HG02981 (cell line): ENCODE results near the gene ATP2B2.

Experiments used
- ATAC-seq: cut with Tn5 transposase; IDR thresholded peaks from one replicate; pipeline ENCODE4 v1.9.1; 2021; ENCODE audit warnings: mild to moderate bottlenecking, moderate library complexity; ENCODE audit not compliant: unreplicated experiment

The ATP2B2 gene

DNA sequence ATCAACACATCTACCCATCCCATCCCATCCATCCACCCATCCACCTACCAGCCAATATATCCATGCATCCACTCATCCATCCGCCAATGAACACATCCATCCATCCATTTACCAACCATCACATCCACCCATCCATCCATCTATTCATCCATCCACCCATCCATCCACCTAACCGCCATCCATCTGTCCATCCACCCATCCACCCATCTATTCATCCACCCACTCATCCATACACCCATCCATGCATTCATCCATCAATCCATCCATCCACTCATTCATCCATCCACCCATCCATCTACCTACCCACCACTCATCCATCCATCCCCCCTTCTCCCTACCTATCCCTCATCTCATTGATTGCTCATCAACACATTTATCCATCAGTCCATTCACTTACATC is 136.9 kb downstream of the ATP2B2 start:
- ATAC-seq = no peak

DNA sequence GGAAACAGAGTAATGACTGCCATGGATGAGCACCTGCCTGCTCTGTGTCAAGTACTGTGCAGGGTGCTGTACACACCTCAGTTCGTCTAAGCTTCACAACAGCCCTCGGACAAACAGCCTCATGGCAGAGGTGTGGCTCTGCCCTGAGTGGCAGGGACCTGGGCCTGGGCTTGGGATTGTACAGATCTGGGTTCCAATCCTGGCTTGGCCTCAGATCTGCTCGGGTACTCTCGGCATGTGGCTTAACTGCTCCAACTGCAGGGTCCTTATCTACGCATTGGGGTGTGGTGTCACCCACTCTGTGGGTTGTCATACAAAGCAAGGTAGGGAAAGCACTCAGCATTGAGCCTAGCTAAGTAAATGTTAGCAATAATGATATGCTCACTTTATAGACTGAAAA is 137.9 kb downstream of the ATP2B2 start:
- ATAC-seq = no peak

DNA sequence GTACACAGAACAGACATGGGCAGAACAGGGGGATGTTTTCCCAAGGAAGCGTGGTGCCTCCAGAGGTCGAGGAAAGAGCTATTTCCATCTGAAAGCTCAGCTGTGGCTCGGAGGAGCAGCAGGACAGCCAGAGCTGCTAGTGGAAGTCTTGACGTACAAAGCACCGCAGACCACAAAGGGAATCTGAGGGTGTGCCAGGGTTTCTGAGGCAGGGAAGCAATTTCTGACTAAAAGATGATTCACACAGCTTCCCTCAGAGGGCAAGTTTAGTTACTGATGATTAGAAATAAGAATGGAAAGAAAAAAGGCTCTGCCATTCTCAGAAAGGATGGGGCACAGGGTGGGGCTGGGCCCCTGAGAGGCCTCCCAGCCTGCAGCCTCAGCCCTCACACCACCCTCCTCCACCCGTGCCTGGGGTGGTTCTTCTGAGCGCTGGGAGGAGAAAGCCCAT is 138.7 kb downstream of the ATP2B2 start:
- no peak for ATAC-seq

DNA sequence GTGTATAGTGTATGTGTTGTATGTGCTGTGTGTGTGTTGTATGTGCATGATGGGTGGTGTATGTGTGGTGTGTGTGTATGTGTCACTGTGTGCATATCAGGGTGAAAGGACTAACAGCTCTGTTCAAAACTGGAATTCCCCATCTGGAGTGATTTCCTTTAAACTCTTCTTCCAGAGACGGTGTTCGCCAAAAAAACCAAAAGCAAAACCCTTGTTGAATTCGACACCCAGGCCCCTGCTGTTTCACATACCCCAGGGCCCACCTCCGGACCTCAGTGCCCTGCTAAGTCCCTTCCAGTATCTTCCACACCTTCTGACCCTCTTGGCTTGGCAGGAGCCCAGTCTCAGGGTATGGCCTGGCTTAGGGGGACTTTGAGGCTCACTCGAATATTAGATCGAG is 139.6 kb downstream of the ATP2B2 start:
- no peak for ATAC-seq

DNA sequence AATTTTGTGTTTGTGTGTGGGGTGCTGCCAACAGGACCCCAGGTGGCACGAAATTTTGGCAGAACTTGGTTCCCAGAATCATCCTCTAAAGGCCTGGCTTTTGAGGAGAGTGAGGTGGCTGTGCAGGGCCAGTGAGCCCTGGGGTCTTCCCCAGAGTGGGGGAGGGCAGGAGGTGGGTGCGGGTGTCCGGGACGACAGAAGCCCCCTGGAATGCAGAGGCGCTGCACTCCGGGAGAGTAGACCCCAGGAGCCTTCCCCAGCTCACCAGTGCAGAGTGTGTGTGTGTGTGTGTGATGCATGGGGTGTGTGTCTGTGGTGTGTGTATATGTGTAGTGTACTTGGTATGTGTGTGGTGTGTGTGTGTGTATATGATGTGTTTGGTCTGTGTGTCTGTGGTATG is 140.1 kb downstream of the ATP2B2 start:
- ATAC-seq = no peak

- no peak for ATAC-seq
These were observed 140.6 kb downstream of the ATP2B2 start for GRCh38 chr3:10364806-10365205.

DNA sequence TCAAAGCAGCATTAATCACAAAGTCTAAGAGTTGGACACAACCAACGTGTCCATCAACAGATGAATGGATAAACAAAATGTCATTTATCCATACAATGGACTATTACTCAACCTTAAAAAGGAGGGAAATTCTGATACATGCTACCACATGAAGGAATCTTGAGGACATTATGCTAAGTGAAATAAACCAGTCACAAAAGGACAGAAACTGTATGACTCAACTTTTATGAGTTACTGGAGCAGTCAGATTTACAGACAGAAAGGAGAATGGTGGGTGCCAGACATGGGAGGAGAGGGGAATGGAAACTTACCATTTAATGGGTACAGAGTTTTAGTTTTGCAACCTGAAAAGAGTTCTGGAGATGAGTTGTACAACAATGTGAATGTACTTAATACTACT is 141.5 kb downstream of the ATP2B2 start:
- ATAC-seq = no peak

GRCh38 chr3:10361375-10361774 is 144.0 kb downstream of the ATP2B2 start:
- ATAC-seq = no peak

DNA sequence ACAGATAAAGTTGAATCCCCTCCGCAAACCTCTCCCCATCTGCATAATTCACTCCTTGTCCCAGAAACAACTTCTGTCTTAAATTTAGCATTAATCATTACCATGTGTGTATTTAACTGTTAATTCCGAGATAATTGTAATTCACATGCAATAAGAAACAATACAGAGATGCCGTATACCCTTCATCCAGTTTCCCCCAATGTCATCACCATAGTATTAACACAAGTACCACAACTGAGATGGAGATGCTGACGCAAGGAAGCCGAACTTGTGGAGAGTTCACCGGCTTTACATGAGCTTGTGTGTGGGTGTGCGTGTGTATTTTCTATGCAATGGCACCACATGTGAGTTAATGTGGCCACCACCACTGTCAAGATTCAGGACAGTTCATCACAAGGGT is 144.9 kb downstream of the ATP2B2 start:
- no peak for ATAC-seq

DNA sequence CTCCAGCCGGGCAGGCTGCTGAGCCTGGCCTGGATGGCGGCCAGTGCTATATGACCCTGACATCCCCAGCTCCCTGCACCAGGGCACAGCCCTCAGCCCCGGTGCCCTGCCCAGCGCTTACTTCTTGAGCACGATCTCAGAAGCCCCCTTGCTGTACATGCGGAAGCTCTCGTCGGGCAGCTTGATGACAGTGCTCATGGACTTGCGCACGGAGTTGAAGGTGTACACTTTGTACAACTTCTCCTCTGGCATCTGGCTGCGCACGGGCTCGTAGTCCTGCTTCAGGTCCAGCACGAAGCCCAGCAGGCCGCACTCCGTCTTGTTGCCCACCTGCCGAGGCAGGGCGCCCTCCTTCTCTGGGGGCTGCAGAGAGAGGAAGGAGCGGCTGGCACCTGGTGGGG is 145.6 kb downstream of the ATP2B2 start:
- no peak for ATAC-seq

- no peak for ATAC-seq
These were observed 146.9 kb downstream of the ATP2B2 start for GRCh38 chr3:10358309-10358980.

DNA sequence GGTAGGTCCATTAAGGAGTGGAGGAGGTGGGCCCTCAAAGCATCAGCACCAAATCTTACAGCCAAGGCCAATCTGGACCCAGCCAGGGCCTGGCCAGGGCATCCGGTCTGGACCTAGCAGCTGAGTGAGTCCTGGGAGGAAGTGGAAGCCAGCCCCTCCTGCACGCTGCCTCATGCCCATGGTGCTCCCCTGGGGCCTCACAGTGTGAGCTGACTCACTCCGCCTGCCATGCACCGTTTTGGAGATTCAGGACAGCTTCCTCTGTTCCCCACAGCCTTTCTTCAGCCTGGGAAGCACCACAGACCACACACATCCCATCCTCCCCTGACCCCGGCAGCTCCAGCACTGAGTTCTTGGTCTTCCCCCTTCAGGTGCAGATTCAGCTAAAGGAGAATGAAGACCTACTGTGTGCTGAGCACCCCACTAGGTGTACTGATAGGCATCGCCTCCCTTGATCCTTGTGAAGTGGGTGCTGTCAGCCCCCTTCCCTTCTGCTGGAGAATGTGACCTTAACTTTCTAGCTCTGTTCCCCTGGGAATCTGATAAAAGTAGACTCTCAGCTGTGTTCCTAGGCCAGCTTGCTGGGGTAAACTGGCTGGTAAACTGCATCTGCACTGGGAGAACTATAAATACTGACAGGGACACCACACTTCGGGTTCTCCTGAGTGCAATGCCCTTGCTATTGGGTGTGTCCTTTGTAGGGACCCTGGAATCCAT is 147.6 kb downstream of the ATP2B2 start:
- ATAC-seq = peak; percentile 48

DNA sequence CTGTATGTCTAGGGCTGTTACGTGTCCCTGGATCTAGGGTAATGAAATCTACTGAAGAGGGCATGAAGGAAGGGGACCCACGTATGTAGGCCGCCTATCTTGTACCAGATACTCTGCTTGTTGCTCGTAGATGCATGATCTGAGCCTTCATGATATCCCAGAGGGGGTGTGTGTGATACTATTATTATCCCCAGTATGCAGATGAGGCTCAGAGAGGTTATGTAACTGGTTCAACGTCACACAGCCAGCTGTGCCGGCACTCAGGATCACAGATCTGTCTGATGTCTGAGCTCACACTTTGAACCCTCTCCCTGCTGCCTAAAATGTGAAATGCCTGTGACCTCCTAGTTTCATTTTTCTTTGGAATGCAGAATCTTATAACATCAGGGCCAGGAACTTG is 148.3 kb downstream of the ATP2B2 start:
- ATAC-seq = no peak

- no peak for ATAC-seq
These were observed 148.9 kb downstream of the ATP2B2 start for GRCh38 chr3:10356461-10356981.

DNA sequence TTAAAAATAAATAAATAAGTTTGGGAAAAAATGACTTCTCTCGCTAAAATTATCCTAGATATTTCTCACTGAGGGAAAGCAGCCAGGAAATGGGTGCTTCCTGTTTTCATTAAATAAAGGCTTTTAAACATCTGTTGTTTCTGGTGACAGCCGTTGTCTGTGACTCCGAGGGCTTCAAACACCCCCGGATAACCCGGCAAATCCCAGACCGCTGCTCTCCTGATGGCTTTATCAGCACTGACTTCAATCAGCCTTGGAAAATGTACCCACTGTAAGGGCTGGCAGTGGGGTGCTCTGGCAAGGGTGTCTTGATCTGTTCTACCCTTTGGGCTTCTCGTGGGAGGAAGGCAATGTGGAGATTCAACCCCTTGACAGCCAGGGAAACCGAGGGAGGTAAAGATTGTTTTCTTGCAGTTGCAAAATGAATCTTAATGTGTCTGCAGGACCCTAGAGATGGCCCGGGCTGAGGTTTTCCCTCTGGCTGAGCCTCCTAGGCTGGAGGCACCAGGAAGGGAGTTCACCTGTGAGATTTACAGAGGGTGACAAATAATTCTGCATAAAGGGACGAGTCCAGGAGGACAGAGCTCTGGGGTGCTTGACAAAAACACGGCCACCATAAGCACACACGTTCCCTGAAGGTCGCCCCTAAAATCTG is 150.9 kb downstream of the ATP2B2 start:
- ATAC-seq = no peak

- no peak for ATAC-seq
These were observed 151.6 kb downstream of the ATP2B2 start for GRCh38 chr3:10353661-10354360.

GRCh38 chr3:10353160-10353559 is 152.2 kb downstream of the ATP2B2 start:
- ATAC-seq = no peak

DNA sequence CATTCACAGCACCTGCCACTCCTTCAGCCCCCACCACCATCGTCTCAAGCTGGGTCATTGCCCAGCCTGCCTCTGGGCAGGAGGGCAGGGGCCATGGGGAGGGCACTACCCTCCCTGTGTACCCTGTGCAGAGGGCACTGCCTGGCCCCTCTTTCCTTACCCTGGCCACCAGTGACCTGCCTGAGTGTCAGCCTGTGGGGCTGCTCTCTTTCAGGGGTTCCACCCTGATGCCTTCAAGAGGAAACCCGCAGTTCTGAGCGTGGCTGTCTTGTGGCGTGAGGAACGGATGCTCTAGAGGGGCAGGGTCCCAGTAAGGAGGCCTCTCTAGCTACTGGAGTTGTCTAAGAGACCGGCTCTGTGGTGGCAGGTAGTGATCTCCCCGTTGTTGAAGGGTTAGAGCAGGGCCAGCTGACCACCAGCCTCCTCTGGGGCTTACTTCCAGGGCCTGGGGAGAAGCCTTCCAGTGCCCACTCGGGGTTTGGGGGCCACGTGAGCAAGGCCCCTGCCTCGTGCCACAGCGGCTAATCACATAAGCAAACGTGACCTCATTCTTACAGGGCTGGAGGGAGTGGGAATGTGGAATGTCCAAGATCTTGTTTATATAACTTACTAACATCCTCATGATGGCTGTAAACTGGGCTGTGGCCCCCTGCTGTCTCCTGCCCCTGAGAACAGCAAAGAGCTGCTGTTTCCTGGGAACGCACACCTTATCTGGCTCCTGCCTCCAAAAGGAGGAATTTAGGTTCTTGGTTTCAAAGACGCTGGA is 153.1 kb downstream of the ATP2B2 start:
- no peak for ATAC-seq

DNA sequence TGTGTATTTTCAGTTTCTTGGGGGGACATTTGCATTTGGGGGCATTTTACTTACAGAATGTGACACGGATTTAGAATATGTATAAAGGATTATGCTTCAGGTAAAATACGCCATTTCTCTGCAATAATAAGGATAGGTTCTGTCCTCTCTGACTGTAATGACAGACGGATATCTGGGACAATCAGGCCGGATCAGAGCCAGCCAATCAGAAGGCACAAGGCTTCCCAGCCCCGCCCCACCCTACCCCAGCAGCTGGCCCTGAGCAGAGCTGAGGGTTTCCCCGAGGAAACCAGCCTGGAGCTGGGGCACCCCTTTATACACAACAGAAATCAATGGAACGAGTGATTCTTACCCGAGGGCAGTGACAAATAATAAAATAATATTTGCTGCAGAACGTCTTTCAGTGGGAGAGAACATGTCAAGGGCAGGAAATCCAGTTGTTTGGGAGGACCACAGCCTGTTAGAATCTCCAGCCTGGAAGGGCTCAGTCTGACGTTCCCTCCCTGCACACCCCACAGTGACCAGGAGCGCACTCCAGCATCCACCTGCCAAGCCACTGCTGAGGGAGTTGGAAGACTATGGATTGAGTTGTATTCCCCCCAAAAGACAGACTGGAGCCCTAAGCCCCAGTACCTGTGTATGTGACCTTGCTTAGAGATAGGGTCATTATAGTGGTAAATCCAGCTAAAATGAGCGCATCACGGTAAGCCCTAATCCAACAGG is 154.2 kb downstream of the ATP2B2 start:
- no peak for ATAC-seq
